Stimulated activated CD4-positive, alpha-beta T cell treated with anti-CD3 and anti-CD28 coated beads, TNF-alpha, amount 100 ng/mL, for 48 hours (primary cell): ENCODE results near the gene SYNDIG1.
"Not testable (repeated sequence)": the region's sequence is repeated elsewhere in the genome, so short reads cannot be mapped to it uniquely, and the experiment has no call there.

ENCODE experiments used
- DNase-seq, 3 donors: peaks; one replicate each; pipeline ENCODE4 v3.0.0-alpha.2; 2020; ENCODE audit warnings: low read depth in 3 of 3

SYNDIG1 gene

DNA sequence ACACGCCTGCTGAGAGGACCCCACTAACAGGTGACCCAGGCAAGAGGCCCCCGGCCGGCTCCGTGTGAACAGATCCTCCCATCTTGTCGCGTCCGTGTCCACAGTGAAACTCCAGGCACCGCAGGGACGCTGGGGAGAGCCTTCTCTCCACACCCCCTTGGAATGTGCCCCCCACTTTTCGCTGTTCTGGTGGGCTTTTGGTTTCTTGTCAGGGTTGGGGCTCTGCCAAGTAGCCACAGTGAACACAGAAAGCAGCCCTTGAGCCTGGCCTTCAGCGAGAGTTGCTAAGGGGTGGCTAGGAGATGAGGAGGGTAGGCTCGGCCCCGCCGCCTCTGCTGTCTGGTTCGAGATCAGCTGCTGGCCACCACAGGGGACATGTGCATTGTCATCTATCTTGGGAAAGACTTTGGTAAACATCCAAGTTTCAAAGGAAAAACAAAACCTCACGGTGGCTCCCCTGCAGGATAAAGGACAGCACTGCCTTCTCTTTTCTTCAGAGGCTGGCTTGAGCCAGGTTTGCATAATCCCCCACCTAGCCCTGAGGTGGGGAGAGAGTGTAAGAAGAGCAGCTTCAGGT, 22.7 kb downstream of the SYNDIG1 start:
- no peak for DNase-seq

GRCh38 chr20:24492698-24493097, 23.3 kb downstream of the SYNDIG1 start:
- no peak for DNase-seq

DNA sequence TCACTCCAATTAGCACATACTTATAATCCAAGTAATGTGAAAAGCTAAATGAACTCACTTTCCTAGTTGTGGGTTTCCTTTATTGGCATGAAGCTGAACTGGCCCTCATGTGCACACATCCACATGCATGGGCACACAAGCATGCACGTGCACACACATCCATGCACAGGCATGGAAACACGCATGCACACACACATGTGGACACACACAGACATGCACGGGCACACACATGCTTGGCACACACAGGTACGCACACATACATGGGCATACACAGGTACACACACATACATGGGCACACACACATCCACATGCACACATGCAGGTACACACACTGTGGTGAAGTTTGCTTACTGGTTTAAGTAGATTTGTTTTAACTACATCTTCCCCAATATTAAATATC, 23.8 kb downstream of the SYNDIG1 start:
- no peak for DNase-seq

- no peak for DNase-seq
These were observed 24.4 kb downstream of the SYNDIG1 start for GRCh38 chr20:24493661-24494459.

GRCh38 chr20:24494460-24494920, 25.1 kb downstream of the SYNDIG1 start:
- DNase-seq = no peak

DNA sequence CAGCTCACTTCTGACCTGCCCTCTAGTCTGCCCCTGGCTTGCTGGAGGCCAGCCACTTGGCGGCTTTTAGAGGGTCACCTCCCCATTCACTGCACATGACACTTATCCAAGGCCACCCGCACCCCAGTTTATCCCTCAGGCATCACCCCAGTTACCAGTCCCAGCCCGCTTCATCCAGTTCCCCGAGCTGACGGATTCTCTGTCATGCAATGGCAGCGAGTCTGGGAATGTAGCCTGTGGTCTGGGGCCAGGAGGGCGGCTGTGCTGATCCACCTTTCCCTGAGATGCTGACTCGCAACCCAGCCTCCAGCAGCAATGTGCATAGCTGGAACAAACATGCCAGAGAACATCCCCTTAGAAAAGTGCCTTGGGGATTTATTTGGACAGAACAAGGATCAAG, 25.8 kb downstream of the SYNDIG1 start:
- no peak for DNase-seq

- DNase-seq = no peak
These were observed 28.4 kb downstream of the SYNDIG1 start for GRCh38 chr20:24497851-24498250.

DNA sequence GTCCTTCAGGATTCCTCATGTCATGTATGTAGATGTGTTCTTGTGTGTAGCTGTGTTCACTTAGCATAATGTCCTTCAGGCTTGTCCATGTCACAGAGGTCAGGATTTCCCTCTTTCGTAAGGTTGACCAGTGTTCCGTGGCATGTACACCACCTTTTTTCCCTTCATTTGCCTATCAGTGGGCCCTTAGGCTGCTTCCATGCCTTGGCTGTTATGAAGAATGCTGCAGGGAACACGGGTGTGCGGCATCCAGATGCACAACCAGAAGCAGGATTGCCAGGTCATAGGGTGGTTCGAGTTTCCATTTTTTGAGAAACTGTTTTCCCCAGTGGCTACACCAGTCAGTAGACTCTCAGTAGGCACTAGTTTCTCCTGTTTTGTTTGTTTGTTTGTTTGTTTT, 29.2 kb downstream of the SYNDIG1 start:
- no peak for DNase-seq

DNA sequence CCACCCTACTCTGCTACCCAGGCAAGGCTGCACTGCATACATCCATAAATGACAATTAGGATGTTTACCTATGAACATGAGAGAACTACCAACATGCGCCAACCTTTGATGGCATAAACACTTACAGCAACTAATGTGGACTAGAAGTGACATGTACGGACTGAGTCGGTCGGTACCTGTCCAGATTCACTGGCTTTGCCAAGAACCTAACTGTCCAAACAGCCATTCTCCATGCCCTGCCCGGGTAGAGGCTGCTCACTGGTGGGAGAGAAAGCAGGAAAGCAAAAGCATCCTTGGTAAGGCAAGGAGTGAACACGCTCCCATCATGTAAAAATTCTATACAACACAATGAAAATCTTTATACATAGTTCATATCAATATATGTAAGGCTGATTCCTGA, 30.0 kb downstream of the SYNDIG1 start:
- no peak for DNase-seq

- no peak for DNase-seq
These were observed 32.5 kb downstream of the SYNDIG1 start for GRCh38 chr20:24501764-24502556.

DNA sequence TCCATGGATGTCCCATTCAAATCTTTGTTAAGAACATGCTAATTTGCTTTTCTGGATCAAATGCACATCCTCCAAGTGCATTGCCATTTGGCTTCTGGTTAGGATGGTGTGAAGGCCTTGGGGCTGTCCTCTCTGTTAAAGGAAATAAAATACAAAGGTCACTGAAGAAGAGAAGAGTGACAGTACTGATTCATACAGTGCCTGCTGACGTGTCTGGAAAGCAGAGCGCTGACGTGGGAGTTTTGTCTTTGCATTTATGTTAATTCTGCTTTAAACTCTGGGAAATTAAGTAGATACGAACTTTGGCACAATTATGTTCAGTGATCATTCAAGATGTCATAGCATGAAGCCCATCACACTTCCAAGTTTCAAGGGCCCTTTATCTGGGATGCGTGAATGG, 33.2 kb downstream of the SYNDIG1 start:
- DNase-seq = no peak

DNA sequence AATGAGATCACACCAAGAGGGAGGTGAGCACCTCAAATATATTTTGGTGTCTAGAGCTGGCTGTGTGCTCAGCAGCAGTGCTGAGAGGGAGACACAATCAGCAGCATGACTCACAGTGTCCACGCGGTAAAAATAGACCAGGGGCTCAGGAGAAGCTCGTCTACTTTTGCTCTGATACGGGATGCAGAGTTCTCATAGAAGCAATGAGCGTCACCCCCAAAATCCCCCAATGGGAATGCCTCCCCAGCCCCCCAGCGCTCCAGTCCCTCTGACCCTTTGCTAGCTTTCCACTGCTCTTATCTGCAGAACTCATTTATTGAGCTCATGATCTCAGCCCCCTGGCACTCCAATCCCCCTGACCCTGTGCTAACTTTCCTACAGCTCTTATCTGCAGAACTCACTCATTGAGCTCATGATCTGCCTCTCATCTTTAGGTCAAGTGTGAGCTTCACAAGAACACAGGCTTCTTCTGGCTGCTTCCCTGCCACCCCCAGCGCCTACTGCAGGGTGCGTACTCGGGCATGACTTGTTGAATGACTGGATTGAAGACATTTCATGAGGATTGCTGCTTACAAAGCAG, 34.0 kb downstream of the SYNDIG1 start:
- DNase-seq = no peak

GRCh38 chr20:24504331-24505285, 35.2 kb downstream of the SYNDIG1 start:
- no peak for DNase-seq

DNA sequence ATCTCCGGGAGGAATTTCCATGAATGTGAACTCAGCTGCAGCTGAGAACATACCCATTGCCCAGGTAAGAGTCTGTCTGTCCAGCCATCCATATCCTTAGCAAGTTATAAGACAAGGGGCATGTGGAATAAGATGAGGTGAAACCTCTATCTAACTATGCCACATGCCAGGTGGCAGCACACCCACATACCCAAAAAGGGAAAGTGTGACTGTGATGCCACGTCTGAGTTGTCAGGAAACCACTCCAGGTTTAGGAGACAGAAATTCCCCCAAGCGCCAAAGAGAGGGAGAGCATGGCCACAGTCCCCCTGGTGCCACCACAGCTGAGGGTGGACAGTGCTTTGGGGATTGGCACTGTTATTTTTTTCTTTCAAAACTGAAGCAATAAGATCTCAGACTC, 36.7 kb downstream of the SYNDIG1 start:
- no peak for DNase-seq

- no peak for DNase-seq
These were observed 37.3 kb downstream of the SYNDIG1 start for GRCh38 chr20:24506696-24507095.

- no peak for DNase-seq
These were observed 37.9 kb downstream of the SYNDIG1 start for GRCh38 chr20:24507182-24507853.

- DNase-seq = not testable (repeated sequence)
These were observed 43.0 kb downstream of the SYNDIG1 start for GRCh38 chr20:24512441-24512840.

- no peak for DNase-seq
These were observed 49.1 kb downstream of the SYNDIG1 start for GRCh38 chr20:24518515-24518914.

- DNase-seq = no peak
These were observed 50.0 kb downstream of the SYNDIG1 start for GRCh38 chr20:24519476-24519875.

DNA sequence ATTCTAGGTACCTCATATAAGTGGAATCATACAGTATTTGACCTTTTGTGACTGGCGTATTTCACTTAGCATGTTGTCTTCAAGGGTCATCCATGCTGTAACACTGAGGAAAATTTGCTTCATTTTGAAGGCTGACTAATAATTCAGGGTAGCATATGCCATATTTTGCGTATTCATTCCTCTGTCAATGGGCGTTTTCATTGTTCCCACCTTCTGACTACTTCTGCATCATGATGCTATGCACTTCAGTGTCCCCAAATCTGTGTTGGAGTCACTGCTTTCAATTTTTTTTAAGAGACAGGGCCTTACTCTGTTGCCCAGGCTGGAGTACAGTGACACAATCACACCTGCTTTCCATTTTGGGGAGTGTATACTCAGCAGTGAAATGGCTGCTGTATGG, 51.6 kb downstream of the SYNDIG1 start:
- DNase-seq = no peak
